HG03060 (cell line): Measurements from ENCODE around the gene GRM8.

Experiments
- ATAC-seq: cut with Tn5 transposase; IDR thresholded peaks from one replicate; pipeline ENCODE4 v1.9.1; 2021; ENCODE audit warnings: low read depth, moderate number of reproducible peaks; ENCODE audit not compliant: unreplicated experiment

GRM8 gene

GRCh38 chr7:126486806-126487205 lies 765.9 kb downstream of the GRM8 start:
- ATAC-seq = no peak

DNA sequence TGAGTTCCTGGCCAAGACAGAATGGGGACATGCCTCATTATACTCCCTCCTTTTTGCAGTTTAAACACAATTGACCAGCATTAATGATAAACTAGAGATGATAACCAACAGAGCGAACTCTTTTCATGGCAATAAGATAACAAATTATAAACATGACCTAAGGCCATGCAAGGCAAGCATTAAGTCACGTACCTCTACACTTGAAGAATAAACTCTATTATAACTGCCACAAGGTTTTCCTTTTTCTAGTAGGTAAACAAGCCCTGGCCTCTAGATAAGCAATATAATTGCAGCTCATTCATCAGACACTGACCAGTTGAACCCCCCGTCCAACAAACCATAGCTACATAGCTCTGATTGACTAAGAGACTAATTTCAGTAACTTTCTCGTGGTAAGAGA lies 767.0 kb downstream of the GRM8 start:
- ATAC-seq = no peak

DNA sequence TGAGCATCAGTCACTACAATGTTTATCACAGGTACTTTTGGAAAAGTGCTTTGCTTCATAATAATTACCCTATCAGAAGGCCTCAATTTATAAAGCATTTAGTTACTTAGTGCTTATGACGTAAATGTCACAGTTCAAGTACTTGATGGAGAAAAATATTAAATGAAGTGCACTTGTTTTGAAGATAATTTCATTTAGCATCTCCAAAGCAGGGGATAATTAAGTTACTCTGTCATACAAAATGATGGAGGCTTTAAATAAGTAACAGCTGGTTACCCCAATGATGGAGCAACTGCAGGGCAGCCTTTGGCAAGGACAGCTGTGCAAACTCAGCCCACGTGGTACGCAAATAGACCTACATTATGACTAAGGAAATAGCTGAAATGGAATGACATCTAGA lies 768.8 kb downstream of the GRM8 start:
- ATAC-seq = no peak

DNA sequence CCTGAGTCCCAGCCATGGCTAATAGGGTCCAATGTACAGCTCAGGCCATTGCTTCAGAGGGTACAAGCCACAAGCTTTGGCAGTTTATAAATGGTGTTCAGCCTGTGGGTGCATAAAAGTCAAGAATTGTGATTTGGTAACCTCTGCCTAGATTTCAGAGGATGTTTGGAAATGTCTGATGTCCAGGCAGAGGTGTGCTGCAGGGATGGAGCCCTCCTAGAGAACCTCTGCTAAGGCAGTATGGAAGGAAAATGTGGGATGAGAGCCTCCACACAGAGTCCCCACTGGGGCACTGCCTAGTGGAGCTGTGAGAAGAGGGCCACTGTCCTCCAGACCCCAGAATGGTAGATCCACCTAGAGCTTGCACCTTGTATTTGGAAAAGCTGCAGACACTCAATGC lies 779.9 kb downstream of the GRM8 start:
- no peak for ATAC-seq

GRCh38 chr7:126462405-126462804 lies 790.3 kb downstream of the GRM8 start:
- ATAC-seq = no peak

DNA sequence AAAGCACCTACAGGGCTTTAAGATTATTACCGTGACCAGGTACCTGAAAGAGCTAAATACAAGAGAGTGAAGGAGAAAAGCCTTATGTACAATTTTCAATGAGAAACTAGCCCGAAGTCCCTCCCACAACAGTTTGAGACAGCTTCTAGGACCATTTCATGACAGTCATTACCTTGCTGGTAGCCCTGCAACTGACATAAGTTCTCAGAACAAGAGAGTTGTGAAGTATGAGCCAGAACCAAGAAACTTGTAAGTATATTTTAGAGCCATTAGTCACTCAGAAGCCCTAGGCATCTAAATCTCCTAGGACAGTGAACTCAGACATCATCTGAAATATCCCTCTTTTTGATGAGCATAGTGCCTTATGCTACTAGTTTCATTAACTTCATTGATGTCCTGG lies 792.1 kb downstream of the GRM8 start:
- no peak for ATAC-seq

GRCh38 chr7:126453104-126453503 lies 799.6 kb downstream of the GRM8 start:
- no peak for ATAC-seq

DNA sequence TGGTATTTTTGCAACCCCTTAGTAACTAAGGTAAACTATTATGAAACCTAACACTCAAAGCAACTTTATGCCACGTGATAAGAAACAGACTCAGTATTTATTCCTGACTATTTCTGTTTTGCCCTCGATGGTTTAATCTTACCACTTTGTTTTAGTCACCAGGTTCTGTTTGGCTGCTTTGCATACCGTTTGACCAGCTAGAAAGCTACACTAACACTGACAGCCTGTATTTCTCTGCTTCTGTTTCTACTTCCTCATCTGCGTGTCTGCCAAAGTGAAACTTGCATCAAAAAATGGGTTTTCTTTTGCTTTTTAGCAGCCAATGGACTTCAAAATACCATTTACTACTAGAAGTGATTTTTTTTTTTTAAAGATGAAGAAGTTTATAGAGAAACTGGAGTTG lies 802.5 kb downstream of the GRM8 start:
- ATAC-seq = peak; percentile 90

GRCh38 chr7:126449611-126450268 lies 803.0 kb downstream of the GRM8 start:
- no peak for ATAC-seq

- ATAC-seq = no peak
These were observed 804.8 kb downstream of the GRM8 start for GRCh38 chr7:126447984-126448383.

DNA sequence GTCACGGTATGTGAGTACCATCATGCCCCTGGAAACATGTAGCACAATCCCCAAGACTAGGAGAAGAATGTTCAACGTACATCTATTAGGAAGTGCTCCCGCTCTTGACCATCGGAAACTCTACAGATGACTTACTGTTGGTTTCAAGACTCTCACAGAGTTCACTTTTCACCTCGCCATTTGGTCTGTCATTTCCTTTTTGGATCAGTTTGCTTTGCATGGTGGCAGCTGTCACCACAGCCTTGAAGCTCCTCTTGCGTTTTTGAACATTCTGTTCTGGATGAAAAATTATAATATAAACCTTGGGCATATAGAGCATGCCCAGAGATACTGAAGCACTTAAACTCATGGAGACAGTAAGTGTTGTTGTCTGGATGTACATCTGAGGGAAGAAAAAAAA lies 806.8 kb downstream of the GRM8 start:
- no peak for ATAC-seq

DNA sequence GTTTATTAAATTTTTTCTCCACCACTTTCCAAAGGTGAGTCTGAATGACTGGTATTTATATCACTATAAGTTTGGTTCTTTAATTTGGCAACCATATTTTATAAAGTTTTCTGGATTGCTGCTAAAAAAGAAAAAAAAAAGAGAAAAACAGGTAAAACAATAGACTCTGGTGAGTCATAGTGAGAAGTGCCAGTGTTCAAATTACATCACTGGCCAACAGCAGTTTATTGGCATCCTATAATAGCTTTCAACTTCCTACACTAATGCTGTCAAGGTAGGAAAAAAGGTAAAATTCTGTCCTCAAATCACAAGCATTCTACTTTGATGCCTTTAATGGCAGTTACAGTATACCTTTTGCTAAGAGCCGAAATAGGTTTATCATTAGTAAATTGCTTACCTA lies 808.8 kb downstream of the GRM8 start:
- ATAC-seq = no peak

DNA sequence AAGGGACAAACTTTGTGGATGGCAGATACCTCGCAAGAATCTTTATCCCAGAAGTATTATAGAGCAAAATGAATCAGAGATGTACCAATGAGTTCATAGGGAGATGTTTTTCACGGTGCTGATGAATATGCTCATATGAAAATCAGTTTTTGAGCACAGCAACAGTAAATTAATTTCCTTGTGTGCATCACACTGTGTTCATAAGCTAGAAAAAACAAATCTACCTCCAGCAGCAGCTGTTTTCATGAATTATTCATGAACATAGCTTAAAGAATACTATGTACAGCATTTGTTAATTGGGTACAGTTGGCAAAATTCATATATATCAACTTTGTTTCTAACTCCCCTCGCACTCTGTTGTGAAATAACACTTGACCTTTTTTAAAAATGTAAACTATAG lies 809.8 kb downstream of the GRM8 start:
- ATAC-seq = no peak

DNA sequence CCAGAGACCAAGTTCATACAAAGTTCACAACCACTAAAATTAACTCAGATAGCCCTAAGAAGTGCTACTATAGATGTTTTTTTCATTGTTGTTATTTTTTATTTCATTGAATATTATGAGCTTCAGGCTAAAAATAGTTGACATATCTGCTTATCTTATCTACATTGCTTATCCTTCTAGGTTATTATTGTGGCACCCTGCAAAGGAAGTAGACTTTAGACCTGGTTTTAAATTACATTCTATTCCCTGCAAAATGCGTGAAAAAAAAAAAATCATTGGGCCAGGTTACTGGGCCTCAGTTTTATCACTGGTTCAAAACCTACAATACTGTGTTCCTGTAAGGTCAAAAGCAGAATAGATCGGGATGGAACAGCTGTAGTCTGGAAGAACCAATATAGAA lies 811.0 kb downstream of the GRM8 start:
- no peak for ATAC-seq

GRCh38 chr7:126440542-126440941 lies 812.2 kb downstream of the GRM8 start:
- no peak for ATAC-seq

- no peak for ATAC-seq
These were observed 816.4 kb downstream of the GRM8 start for GRCh38 chr7:126436213-126436868.

DNA sequence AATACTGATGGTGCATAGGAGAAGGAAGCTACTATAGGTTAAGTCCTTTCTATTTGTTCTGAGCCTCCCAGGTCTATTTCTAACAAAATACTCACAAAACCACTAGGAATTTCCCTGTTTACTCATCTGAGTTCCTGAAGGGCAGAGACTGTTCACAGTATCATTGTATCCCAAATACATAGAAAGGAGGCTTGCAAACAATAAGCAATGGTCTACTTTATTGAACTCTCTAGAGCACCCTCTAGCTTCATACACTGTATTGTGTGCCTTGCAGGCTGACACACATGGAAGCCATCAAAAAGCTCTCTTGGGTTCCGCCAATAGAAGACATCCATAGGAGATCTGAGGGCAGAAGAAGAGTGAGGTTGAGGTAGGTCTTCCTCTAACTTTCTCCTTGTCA lies 826.1 kb downstream of the GRM8 start:
- no peak for ATAC-seq

- no peak for ATAC-seq
These were observed 827.8 kb downstream of the GRM8 start for GRCh38 chr7:126424985-126425384.

DNA sequence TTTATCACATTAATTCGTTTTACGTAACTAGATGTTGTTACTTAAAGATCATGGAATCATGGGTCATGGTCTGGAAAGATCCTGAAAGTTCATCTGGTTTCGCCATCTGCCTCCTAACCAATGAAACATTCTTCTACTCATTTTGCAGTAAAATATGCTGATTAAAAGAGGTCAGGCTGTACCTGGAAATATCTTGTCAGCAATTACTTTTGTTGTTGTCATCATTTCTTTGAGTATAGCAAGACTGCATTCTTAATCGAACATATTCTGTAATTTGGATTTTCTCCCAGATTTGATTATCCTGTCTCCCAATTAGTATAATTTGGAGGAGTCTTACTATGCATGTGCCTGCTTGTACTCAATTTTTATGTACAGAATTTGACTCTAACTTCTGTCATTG lies 833.7 kb downstream of the GRM8 start:
- ATAC-seq = no peak

DNA sequence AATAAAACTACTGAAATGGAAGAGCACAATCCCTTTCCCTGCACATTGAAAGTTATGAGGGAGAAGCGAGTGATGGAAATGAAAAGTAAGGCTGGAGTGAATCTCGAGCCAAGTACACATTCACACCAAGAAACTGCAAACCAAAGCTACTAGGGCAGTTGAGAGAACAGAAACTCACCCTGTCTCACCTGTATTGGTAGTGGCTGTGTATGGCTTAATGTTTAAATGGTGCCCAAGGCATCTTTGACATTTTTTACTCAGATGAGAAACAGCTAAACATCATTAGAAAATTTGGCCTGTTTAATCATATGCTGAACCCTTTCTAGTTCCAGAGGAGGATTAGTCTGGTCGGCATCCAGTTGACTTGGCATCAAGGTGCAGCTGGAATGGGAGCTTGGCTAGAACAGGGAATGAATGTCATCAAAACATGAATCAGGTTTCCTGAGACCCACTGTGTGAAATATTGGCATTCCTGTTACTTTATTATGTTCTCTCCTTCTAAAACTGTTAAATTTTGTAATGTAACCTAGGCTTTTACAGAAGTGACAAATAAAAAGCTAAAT lies 840.8 kb downstream of the GRM8 start:
- peak; percentile 43 for ATAC-seq

DNA sequence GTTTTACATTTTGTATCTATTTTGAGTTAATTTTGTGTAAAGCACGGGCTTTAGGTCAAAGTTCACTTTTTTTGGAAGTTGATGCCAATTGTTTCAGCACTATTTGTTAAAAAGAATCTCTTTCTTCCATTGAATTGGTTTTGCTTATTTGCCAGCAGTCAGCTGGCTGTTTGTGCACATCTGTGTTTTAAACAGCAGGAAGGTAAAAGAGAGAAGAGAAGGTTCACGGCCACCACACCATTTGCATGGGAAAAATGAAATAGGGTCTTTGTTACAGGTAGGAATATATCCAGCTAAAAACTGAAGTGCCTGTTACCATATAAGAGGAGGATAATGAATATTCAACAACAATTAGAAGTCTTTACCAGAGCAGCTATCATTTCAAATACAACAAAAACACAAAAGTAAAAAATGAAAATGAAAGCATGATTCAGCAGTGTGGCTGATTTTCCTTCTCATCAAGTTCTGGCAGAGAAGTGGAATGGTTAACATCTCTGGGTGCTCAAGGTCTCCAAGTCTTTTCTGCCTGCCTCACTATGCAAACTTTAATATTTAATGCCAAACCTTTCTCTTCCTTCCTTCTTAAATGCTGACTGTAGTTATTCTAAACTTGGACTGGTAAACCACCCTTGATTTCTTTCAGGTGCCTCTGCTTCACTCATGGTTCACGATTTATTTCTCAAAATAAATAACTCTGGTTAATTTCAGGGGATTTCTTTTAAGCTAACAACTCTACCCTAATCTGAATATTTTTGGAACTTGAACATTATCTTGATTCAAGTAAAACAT lies 841.5 kb downstream of the GRM8 start:
- ATAC-seq = peak; percentile 58
